Keratinocyte (primary cell): Measurements from ENCODE around the gene KCNJ1.

ENCODE experiments used
- EZH2 ChIP-seq: IDR thresholded peaks from one replicate; pipeline ENCODE4 v1.6.1; 2012; ENCODE audit warnings: inconsistent platforms, mild to moderate bottlenecking, low read length, moderate library complexity
- TF ChIP-seq, protein P1 (sequence below), 3 experiments: IDR thresholded peaks in 1 of 3; conservative IDR thresholded peaks in 1 of 3; optimal IDR thresholded peaks in 1 of 3; 2 replicates in 2 of 3; 3 replicates in 1 of 3; pipeline versions ENCODE3 to v1.5.1; 2011; ENCODE audit warnings: low read length in 3 of 3, mild to moderate bottlenecking in 3 of 3, moderate library complexity in 2 of 3, control low read depth in 1 of 3, inconsistent platforms in 1 of 3; ENCODE audit not compliant: insufficient read depth in 2 of 3; ENCODE audit errors: extremely low read depth in 1 of 3

DNA sequence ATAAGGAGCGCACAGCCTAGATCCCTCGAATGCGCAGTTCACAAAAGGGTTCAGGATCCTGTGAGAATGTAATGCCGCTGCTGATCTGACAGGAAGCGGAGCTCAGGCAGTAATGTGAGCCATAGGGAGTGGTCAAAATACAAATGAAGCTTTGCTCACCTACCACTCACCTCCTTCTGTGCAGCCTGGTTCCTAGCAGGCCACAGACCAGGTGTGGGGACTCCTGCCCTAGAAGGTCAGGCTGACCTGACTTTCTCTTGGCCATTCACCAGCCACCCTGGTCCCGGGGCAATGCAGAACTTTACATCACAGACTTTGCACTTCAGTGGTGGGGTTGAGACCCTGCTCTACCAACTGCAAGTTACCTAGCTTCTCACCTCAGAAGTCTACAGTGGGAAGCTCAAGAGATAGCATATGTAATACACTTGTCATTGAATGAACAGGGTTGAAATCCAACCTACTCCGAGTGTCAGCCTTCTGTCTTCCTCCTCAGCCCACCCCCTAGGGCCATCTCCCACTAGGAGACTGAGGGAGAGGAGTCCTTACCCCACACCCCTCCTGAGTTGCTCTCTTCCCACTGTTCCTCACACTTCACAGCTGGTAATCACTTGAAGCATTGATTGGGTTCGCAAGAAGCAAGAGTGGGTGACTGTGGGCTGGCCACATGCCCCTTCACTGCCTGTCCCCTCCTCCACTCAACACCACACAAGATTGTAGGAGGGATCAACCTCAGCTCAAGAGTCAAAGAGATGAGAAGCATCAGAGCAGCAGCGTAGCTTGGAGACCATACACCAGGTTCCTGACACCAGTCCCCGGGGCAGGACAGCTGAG is 2.0 kb upstream of the KCNJ1 start:
- TF ChIP-seq, protein P1, sequence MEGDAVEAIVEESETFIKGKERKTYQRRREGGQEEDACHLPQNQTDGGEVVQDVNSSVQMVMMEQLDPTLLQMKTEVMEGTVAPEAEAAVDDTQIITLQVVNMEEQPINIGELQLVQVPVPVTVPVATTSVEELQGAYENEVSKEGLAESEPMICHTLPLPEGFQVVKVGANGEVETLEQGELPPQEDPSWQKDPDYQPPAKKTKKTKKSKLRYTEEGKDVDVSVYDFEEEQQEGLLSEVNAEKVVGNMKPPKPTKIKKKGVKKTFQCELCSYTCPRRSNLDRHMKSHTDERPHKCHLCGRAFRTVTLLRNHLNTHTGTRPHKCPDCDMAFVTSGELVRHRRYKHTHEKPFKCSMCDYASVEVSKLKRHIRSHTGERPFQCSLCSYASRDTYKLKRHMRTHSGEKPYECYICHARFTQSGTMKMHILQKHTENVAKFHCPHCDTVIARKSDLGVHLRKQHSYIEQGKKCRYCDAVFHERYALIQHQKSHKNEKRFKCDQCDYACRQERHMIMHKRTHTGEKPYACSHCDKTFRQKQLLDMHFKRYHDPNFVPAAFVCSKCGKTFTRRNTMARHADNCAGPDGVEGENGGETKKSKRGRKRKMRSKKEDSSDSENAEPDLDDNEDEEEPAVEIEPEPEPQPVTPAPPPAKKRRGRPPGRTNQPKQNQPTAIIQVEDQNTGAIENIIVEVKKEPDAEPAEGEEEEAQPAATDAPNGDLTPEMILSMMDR (optimal IDR thresholded peaks at IDR 0.05 in 1 of 3, IDR thresholded peaks at IDR 0.05 in 1 of 3, conservative IDR thresholded peaks at IDR 0.05 in 1 of 3; ENCODE audit: extremely low read depth in 1 of 3, insufficient read depth in 2 of 3, low read length in 3 of 3) = no peak
- no peak for TF ChIP-seq EZH2
